ENCODE results near the gene PEX11A.

Gene PEX11A

DNA sequence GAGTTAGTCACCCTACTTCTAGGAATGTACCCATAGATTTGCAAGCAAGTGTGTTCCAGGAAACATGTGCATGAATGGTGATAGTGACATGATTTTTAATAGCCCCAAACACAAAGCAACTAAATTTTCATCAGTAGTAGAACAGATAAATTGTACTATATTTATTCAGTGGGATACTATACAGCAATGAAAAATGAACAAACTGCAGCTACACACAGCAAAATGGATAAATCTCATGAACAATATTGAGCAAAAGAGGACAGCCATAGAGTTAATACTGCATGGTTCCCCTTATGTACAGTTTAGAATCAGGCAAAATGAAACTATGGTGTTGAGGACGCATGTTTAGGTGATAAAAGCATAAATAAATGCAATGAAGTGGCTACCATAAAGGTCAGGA, 34.5 kb upstream of the PEX11A start:
- Histone ChIP-seq H3K4me1 (ENCODE audit: control insufficient read depth, low read length) (no peaks in the 10 kb centered on the region), H3K36me3 (ENCODE audit: control insufficient read depth, low read length) (no peaks in the 10 kb centered on the region), H3K27me3 (ENCODE audit: control insufficient read depth, low read length) (peaks cover 3% of the 10 kb centered on the region), H3K27ac (ENCODE audit: low read depth, low read length) (no peak overlapping the region), H3K4me2 (ENCODE audit: low read length) (no peak overlapping the region), H3K4me3 (ENCODE audit: low read length) (no peak overlapping the region), H4K20me1 (ENCODE audit: control insufficient read depth, insufficient read depth, low read depth, low read length) (no peaks in the 10 kb centered on the region), H3K9me2 (replicated peaks; ENCODE audit: control insufficient read depth, low read length) (no peaks in the 10 kb centered on the region), H3F3A (ENCODE audit: control insufficient read depth, insufficient read depth) (no peaks in the 10 kb centered on the region), H3K9me3 (ENCODE audit: control insufficient read depth, insufficient read depth, low read length) (peaks cover 7% of the 10 kb centered on the region; the same call in 1 of the 2 replicates), H3K79me2 (ENCODE audit: control insufficient read depth, low read length) (no peaks in the 10 kb centered on the region)
- TF ChIP-seq, protein P1, sequence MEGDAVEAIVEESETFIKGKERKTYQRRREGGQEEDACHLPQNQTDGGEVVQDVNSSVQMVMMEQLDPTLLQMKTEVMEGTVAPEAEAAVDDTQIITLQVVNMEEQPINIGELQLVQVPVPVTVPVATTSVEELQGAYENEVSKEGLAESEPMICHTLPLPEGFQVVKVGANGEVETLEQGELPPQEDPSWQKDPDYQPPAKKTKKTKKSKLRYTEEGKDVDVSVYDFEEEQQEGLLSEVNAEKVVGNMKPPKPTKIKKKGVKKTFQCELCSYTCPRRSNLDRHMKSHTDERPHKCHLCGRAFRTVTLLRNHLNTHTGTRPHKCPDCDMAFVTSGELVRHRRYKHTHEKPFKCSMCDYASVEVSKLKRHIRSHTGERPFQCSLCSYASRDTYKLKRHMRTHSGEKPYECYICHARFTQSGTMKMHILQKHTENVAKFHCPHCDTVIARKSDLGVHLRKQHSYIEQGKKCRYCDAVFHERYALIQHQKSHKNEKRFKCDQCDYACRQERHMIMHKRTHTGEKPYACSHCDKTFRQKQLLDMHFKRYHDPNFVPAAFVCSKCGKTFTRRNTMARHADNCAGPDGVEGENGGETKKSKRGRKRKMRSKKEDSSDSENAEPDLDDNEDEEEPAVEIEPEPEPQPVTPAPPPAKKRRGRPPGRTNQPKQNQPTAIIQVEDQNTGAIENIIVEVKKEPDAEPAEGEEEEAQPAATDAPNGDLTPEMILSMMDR (IDR thresholded peaks at IDR 0.05; ENCODE audit: low read depth, low read length, poor library complexity, severe bottlenecking) = no peak
- no peak for TF ChIP-seq EZH2phosphoT487 (IDR thresholded peaks at IDR 0.05; ENCODE audit: borderline replicate concordance, low read length)

DNA sequence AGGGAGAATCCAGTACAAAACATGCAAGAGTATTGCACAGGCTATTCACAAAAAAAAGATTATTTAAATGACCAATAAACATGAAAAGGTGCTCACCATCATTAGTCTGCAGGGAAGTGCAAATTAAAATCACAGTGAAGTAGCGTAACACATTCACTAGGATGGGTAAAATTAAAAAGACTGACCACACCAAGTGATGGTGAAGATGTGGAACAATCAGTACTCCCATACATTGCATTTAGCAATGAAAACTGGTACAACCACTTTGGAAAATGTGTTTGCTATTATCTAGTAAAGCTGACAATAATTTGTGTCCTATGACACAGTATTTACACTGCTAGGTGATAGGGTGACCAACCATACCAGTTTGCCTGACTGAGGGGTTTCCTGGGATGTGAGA, 34.1 kb upstream of the PEX11A start:
- H4K20me1 ChIP-seq (ENCODE audit: control insufficient read depth, insufficient read depth, low read depth, low read length) = no peaks in the 10 kb centered on the region
- H3K27ac ChIP-seq (ENCODE audit: low read depth, low read length) = no peak overlapping the region
- TF ChIP-seq, protein P1 (IDR thresholded peaks at IDR 0.05; ENCODE audit: low read depth, low read length, poor library complexity, severe bottlenecking) = no peak
- no peak for TF ChIP-seq EZH2phosphoT487 (IDR thresholded peaks at IDR 0.05; ENCODE audit: borderline replicate concordance, low read length)
- H3K9me2 ChIP-seq (replicated peaks; ENCODE audit: control insufficient read depth, low read length) = no peaks in the 10 kb centered on the region
- peaks cover 7% of the 10 kb centered on the region; the same call in 1 of the 2 replicates for H3K9me3 ChIP-seq (ENCODE audit: control insufficient read depth, insufficient read depth, low read length)
- no peaks in the 10 kb centered on the region for H3F3A ChIP-seq (ENCODE audit: control insufficient read depth, insufficient read depth)
- H3K4me3 ChIP-seq (ENCODE audit: low read length) = no peak overlapping the region
- no peaks in the 10 kb centered on the region for H3K36me3 ChIP-seq (ENCODE audit: control insufficient read depth, low read length)
- peaks cover 3% of the 10 kb centered on the region for H3K27me3 ChIP-seq (ENCODE audit: control insufficient read depth, low read length)
- no peaks in the 10 kb centered on the region for H3K79me2 ChIP-seq (ENCODE audit: control insufficient read depth, low read length)
- H3K4me2 ChIP-seq (ENCODE audit: low read length) = no peak overlapping the region
- H3K4me1 ChIP-seq (ENCODE audit: control insufficient read depth, low read length) = no peaks in the 10 kb centered on the region

DNA sequence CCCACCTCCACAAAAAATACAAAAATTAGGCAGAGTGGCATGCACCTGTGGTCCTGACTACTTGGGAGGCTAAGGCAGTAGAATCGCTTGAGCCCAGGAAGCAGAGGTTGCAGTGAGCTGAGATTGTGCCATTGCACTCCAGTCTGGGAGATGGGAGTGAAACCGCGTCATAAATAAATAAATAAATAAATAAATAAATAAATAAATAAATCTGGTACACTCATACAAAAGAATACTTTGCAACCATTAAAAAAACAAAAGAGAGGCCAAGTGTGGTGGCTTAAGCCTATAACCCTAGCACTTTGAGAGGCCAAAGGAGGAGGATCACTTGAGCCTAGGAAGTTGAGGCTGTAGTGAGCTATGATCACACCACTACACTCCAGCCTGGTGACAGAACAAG, 32.5 kb upstream of the PEX11A start:
- H3K79me2 ChIP-seq (ENCODE audit: control insufficient read depth, low read length) = no peaks in the 10 kb centered on the region
- no peaks in the 10 kb centered on the region for H3F3A ChIP-seq (ENCODE audit: control insufficient read depth, insufficient read depth)
- no peaks in the 10 kb centered on the region for H3K36me3 ChIP-seq (ENCODE audit: control insufficient read depth, low read length)
- H3K9me2 ChIP-seq (replicated peaks; ENCODE audit: control insufficient read depth, low read length) = no peaks in the 10 kb centered on the region
- H3K27me3 ChIP-seq (ENCODE audit: control insufficient read depth, low read length) = peaks cover 3% of the 10 kb centered on the region; the same call in 1 of the 2 replicates
- H4K20me1 ChIP-seq (ENCODE audit: control insufficient read depth, insufficient read depth, low read depth, low read length) = no peaks in the 10 kb centered on the region
- TF ChIP-seq, protein P1 (IDR thresholded peaks at IDR 0.05; ENCODE audit: low read depth, low read length, poor library complexity, severe bottlenecking) = no peak
- TF ChIP-seq EZH2phosphoT487 (IDR thresholded peaks at IDR 0.05; ENCODE audit: borderline replicate concordance, low read length) = no peak
- no peaks in the 10 kb centered on the region for H3K4me1 ChIP-seq (ENCODE audit: control insufficient read depth, low read length)
- peaks cover 7% of the 10 kb centered on the region; the same call in 1 of the 2 replicates for H3K9me3 ChIP-seq (ENCODE audit: control insufficient read depth, insufficient read depth, low read length)
- no peak overlapping the region for H3K27ac ChIP-seq (ENCODE audit: low read depth, low read length)
- no peak overlapping the region for H3K4me3 ChIP-seq (ENCODE audit: low read length)
- H3K4me2 ChIP-seq (ENCODE audit: low read length) = no peak overlapping the region
